ENCODE measurements around the gene INPP5A.

Gene INPP5A

DNA sequence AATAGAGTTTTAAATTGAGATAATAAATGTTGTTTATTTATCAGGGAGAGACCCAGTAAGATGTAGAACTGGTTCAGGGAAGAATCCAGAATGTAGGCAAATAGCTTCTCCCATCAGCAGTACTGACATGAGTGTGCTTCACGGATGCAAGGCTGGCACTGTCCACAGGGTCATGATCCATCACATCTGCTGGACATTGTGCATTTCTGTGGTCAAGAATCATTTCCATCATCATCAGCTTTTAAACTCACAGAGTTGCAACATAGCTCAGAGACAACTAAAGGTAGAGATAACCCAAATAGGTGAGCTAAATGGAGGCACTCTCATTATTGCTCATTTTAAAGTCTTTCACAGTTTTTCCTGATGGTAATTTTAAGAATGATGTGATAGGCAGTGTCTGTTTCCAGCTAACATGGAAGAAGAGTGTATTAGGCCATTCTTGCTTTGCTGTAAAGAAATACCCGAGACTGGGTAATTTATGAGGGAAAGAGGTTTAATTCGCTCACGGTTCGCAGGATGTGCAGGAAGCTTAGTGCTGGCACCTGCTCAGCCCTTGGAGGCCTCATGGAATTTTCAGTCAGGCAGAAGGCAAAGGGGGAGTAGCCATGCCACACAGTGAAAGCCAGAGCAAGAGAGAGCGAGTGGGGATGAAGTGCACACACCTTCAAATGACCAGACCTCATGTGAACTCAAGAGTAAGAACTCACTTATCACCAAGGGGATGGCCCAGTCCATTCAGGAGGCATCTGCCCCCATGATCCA lies 80.8 kb downstream of the INPP5A start:
- Histone ChIP-seq H3K79me2 (ENCODE audit: control insufficient read depth, insufficient read depth, low read length, poor library complexity) (no peaks in the 10 kb centered on the region), H2AK5ac (ENCODE audit: low read length) (no peak overlapping the region), H4K12ac (ENCODE audit: low read depth, low read length) (no peak overlapping the region), H4K91ac (ENCODE audit: low read depth, low read length) (no peak overlapping the region), H2AFZ (ENCODE audit: insufficient read depth, low read length, poor library complexity) (no peak overlapping the region), H3K27me3 (ENCODE audit: insufficient read depth, low read length) (no peaks in the 10 kb centered on the region), H3K79me1 (ENCODE audit: low read length) (no peaks in the 10 kb centered on the region), H3K4ac (ENCODE audit: low read depth, low read length) (no peak overlapping the region), H2BK5ac (ENCODE audit: low read depth, low read length, poor library complexity) (no peak overlapping the region), H3K23ac (ENCODE audit: low read length) (no peak overlapping the region), H4K8ac (ENCODE audit: low read depth, low read length) (no peak overlapping the region), H3K9ac (ENCODE audit: low read length) (no peak overlapping the region), H3K27ac (ENCODE audit: low read depth, low read length) (no peak overlapping the region), H3K18ac (ENCODE audit: low read length) (no peak overlapping the region), H3K14ac (ENCODE audit: low read length) (no peak overlapping the region), H3K36me3 (ENCODE audit: control insufficient read depth in 1 of 2, insufficient read depth in 2 of 2, low read length in 2 of 2) (peaks cover 5 to 8% of the 10 kb centered on the region in 2 experiments), H3K4me1 (ENCODE audit: control insufficient read depth in 1 of 2, insufficient read depth in 2 of 2, low read length in 2 of 2) (peaks cover 0 to 5% of the 10 kb centered on the region in 2 experiments), H3K4me2 (ENCODE audit: low read length) (no peak overlapping the region), H3K9me3 (ENCODE audit: insufficient read depth, low read depth, low read length) (peaks cover 18% of the 10 kb centered on the region), H3K4me3 (ENCODE audit: low read depth, low read length) (no peak overlapping the region), H2BK12ac (ENCODE audit: low read length) (no peak overlapping the region), H2BK120ac (ENCODE audit: insufficient read depth, low read length, poor library complexity) (no peak overlapping the region)
- no peak for DNase-seq
- no CpG with 5 or more reads among the region's 6 CpGs for WGBS (ENCODE audit: extremely low coverage, insufficient coverage, insufficient read length)

DNA sequence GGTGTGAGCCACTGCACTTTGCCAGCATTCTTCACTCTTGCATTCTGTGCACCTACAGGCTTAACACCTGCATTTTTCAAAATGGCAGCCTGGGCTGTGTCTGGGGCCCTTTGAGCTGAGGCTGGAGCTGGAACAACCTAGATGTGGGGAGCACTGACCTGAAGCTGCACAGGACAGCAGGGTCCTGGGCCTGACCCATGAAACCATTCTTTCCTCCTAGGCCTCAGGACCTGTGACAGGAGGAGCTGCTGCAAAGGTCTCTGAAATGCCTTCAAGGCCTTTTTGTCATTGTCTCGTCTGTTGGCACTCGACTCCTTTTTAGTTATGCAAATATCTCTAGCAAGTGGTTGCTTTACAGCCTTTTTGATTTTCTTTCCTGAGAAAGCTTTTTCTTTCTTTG lies 82.3 kb downstream of the INPP5A start:
- H2BK5ac ChIP-seq (ENCODE audit: low read depth, low read length, poor library complexity) = no peak overlapping the region
- no peak overlapping the region for H4K12ac ChIP-seq (ENCODE audit: low read depth, low read length)
- no peak overlapping the region for H2BK12ac ChIP-seq (ENCODE audit: low read length)
- H3K4me3 ChIP-seq (ENCODE audit: low read depth, low read length) = no peak overlapping the region
- H2AFZ ChIP-seq (ENCODE audit: insufficient read depth, low read length, poor library complexity) = no peak overlapping the region
- H3K27me3 ChIP-seq (ENCODE audit: insufficient read depth, low read length) = no peaks in the 10 kb centered on the region
- WGBS (ENCODE audit: extremely low coverage, insufficient coverage, insufficient read length) = no CpG with 5 or more reads among the region's 2 CpGs
- H3K4ac ChIP-seq (ENCODE audit: low read depth, low read length) = no peak overlapping the region
- peaks cover 18% of the 10 kb centered on the region for H3K9me3 ChIP-seq (ENCODE audit: insufficient read depth, low read depth, low read length)
- H3K4me1 ChIP-seq (ENCODE audit: control insufficient read depth in 1 of 2, insufficient read depth in 2 of 2, low read length in 2 of 2) = no peaks in the 10 kb centered on the region
- H2AK5ac ChIP-seq (ENCODE audit: low read length) = no peak overlapping the region
- H3K18ac ChIP-seq (ENCODE audit: low read length) = no peak overlapping the region
- H3K4me2 ChIP-seq (ENCODE audit: low read length) = no peak overlapping the region
- no peak for DNase-seq
- H4K91ac ChIP-seq (ENCODE audit: low read depth, low read length) = no peak overlapping the region
- no peaks in the 10 kb centered on the region for H3K79me2 ChIP-seq (ENCODE audit: control insufficient read depth, insufficient read depth, low read length, poor library complexity)
- H3K27ac ChIP-seq (ENCODE audit: low read depth, low read length) = no peak overlapping the region
- no peaks in the 10 kb centered on the region for H3K79me1 ChIP-seq (ENCODE audit: low read length)
- no peak overlapping the region for H3K14ac ChIP-seq (ENCODE audit: low read length)
- H3K23ac ChIP-seq (ENCODE audit: low read length) = no peak overlapping the region
- no peak overlapping the region for H2BK120ac ChIP-seq (ENCODE audit: insufficient read depth, low read length, poor library complexity)
- H3K36me3 ChIP-seq (ENCODE audit: control insufficient read depth in 1 of 2, insufficient read depth in 2 of 2, low read length in 2 of 2) = peaks cover 3 to 7% of the 10 kb centered on the region in 2 experiments
- no peak overlapping the region for H4K8ac ChIP-seq (ENCODE audit: low read depth, low read length)
- no peak overlapping the region for H3K9ac ChIP-seq (ENCODE audit: low read length)

DNA sequence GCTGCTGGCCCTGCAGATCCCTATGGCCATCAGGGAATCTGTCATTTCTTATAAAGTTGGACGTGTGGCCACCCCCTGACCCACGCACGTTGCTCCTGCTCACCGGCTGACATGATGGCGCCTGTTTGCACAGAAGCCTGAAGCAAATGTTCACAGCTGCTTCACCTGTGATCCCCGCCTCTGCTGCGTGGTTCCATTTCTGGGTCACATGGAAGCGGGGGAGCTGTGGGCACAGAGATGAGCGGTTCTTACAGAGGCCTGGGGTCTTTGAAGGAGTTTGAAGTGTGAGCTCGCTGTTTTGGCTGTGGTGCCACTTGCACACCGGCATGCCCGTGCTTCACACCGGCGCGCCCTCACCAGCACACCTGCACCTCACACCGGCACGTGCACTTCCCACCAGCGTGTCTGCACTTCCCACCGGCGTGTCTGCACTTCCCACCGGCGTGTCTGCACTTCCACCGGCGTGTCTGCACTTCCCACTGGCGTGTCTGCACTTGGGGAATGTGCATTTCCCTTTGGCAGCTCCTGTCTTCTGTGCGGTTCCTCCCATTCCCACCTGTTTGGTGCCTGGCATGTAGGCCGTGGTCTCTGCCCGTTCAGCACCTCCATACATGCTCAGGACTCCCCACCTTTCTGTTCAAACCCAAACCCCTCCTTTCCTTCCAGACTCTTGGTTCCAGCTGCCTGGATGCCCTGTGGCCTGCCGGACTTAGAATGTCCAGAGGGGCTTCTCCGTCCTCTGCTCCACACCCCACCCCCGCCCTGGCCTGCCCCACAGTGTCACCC lies 86.7 kb downstream of the INPP5A start:
- no peak overlapping the region for H2BK120ac ChIP-seq (ENCODE audit: insufficient read depth, low read length, poor library complexity)
- H3K14ac ChIP-seq (ENCODE audit: low read length) = no peak overlapping the region
- H3K36me3 ChIP-seq (ENCODE audit: control insufficient read depth in 1 of 2, insufficient read depth in 2 of 2, low read length in 2 of 2) = no peaks in the 10 kb centered on the region
- H3K27me3 ChIP-seq (ENCODE audit: insufficient read depth, low read length) = no peaks in the 10 kb centered on the region
- no peak overlapping the region for H4K12ac ChIP-seq (ENCODE audit: low read depth, low read length)
- no peak overlapping the region for H2BK12ac ChIP-seq (ENCODE audit: low read length)
- H3K4ac ChIP-seq (ENCODE audit: low read depth, low read length) = no peak overlapping the region
- no peak overlapping the region for H4K91ac ChIP-seq (ENCODE audit: low read depth, low read length)
- WGBS (ENCODE audit: extremely low coverage, insufficient coverage, insufficient read length) = no CpG with 5 or more reads among the region's 31 CpGs
- peaks cover 6% of the 10 kb centered on the region for H3K9me3 ChIP-seq (ENCODE audit: insufficient read depth, low read depth, low read length)
- H3K4me1 ChIP-seq (ENCODE audit: control insufficient read depth in 1 of 2, insufficient read depth in 2 of 2, low read length in 2 of 2) = peaks cover 13 to 25% of the 10 kb centered on the region in 2 experiments
- H3K4me3 ChIP-seq (ENCODE audit: low read depth, low read length) = no peak overlapping the region
- H2AFZ ChIP-seq (ENCODE audit: insufficient read depth, low read length, poor library complexity) = no peak overlapping the region
- H3K4me2 ChIP-seq (ENCODE audit: low read length) = no peak overlapping the region
- H3K9ac ChIP-seq (ENCODE audit: low read length) = no peak overlapping the region
- H3K79me1 ChIP-seq (ENCODE audit: low read length) = no peaks in the 10 kb centered on the region
- no peak overlapping the region for H2BK5ac ChIP-seq (ENCODE audit: low read depth, low read length, poor library complexity)
- H4K8ac ChIP-seq (ENCODE audit: low read depth, low read length) = no peak overlapping the region
- H3K27ac ChIP-seq (ENCODE audit: low read depth, low read length) = no peak overlapping the region
- no peak overlapping the region for H2AK5ac ChIP-seq (ENCODE audit: low read length)
- DNase-seq = no peak
- no peak overlapping the region for H3K18ac ChIP-seq (ENCODE audit: low read length)
- no peaks in the 10 kb centered on the region for H3K79me2 ChIP-seq (ENCODE audit: control insufficient read depth, insufficient read depth, low read length, poor library complexity)
- no peak overlapping the region for H3K23ac ChIP-seq (ENCODE audit: low read length)

DNA sequence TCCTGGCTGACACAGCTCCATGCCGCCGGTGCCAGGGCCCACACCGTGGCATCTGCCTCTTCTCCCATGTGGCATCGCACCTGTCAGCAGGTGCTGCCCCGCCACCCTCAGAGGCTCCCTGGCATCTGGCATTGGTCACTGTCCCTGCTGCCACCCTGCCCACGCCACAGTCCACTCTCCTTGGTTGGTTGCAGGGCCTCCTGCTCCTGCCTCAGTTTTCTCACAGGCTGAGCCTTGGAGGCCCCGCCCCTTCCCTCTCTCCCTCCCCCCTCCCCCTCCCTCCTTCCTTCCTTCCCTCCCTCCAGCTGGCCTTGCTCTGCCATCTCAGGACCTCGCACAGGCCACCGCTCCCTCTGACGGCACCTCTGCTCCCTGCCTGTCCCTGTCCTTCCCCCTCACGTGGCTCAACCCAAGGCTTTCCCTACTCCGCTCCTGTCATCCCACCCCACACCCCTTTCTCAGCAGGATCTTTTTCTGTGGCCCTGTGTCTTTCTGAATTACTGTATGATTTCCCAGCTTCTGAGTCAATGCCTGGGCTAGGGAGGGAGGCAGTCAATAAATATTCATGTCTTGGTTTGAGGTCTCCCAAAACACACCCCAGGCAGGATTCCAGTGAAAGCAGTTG lies 87.4 kb downstream of the INPP5A start:
- peaks cover 4% of the 10 kb centered on the region for H3K9me3 ChIP-seq (ENCODE audit: insufficient read depth, low read depth, low read length)
- H3K4ac ChIP-seq (ENCODE audit: low read depth, low read length) = no peak overlapping the region
- H2AFZ ChIP-seq (ENCODE audit: insufficient read depth, low read length, poor library complexity) = no peak overlapping the region
- H3K23ac ChIP-seq (ENCODE audit: low read length) = no peak overlapping the region
- no peak overlapping the region for H3K9ac ChIP-seq (ENCODE audit: low read length)
- H3K27ac ChIP-seq (ENCODE audit: low read depth, low read length) = no peak overlapping the region
- DNase-seq = no peak
- H3K79me1 ChIP-seq (ENCODE audit: low read length) = no peaks in the 10 kb centered on the region
- H3K27me3 ChIP-seq (ENCODE audit: insufficient read depth, low read length) = no peaks in the 10 kb centered on the region
- H3K18ac ChIP-seq (ENCODE audit: low read length) = no peak overlapping the region
- H3K4me1 ChIP-seq (ENCODE audit: control insufficient read depth in 1 of 2, insufficient read depth in 2 of 2, low read length in 2 of 2) = peaks cover 13 to 25% of the 10 kb centered on the region in 2 experiments
- no peak overlapping the region for H4K12ac ChIP-seq (ENCODE audit: low read depth, low read length)
- no peak overlapping the region for H4K8ac ChIP-seq (ENCODE audit: low read depth, low read length)
- H3K4me3 ChIP-seq (ENCODE audit: low read depth, low read length) = no peak overlapping the region
- H4K91ac ChIP-seq (ENCODE audit: low read depth, low read length) = no peak overlapping the region
- H3K36me3 ChIP-seq (ENCODE audit: control insufficient read depth in 1 of 2, insufficient read depth in 2 of 2, low read length in 2 of 2) = no peaks in the 10 kb centered on the region
- no peak overlapping the region for H3K4me2 ChIP-seq (ENCODE audit: low read length)
- H3K79me2 ChIP-seq (ENCODE audit: control insufficient read depth, insufficient read depth, low read length, poor library complexity) = no peaks in the 10 kb centered on the region
- H3K14ac ChIP-seq (ENCODE audit: low read length) = no peak overlapping the region
- WGBS (ENCODE audit: extremely low coverage, insufficient coverage, insufficient read length) = no CpG with 5 or more reads among the region's 12 CpGs
- H2AK5ac ChIP-seq (ENCODE audit: low read length) = no peak overlapping the region
- no peak overlapping the region for H2BK5ac ChIP-seq (ENCODE audit: low read depth, low read length, poor library complexity)
- no peak overlapping the region for H2BK120ac ChIP-seq (ENCODE audit: insufficient read depth, low read length, poor library complexity)
- H2BK12ac ChIP-seq (ENCODE audit: low read length) = no peak overlapping the region
